Caco-2 (cell line): Measurements from ENCODE around the gene ZNF326. TPM values are rescaled to one million over a fixed set of nuclear protein-coding genes. Genes with fewer than 3 reads are reported as not detected.

ENCODE experiments used
- BruUV-seq: library from RNA; stranded (reverse); fragments of 400-500 nt; replicated peaks from 2 replicates; lab custom pipeline; 2021; lab: Mats Ljungman, UMichigan
- CTCF ChIA-PET: fragments of 300-600 bp; sonication (Branson Sonifier 250); formaldehyde crosslinking; loops from one replicate; lab custom pipeline; 2022; ENCODE audit warnings: antibody characterized with exemption; lab: Charles Lee
- POLR2A ChIA-PET: fragments of 300-600 bp; sonication (Branson Sonifier 250); formaldehyde crosslinking; loops from one replicate; lab custom pipeline; 2022; ENCODE audit warnings: antibody characterized with exemption; lab: Charles Lee
- DNase-seq, 2 experiments: peaks; one replicate each; pipeline versions ENCODE4 v3.0.0 to v3.0.0-alpha.2; 2020 to 2022
- H3K27me3 ChIP-seq: replicated peaks from 2 replicates; pipeline ENCODE4 v1.6.0; 2011; ENCODE audit warnings: low read length; ENCODE audit not compliant: control insufficient read depth, insufficient read depth
- H3K36me3 ChIP-seq: 2 replicates; pipeline ENCODE4 v1.5.1; 2011; ENCODE audit warnings: low read length; ENCODE audit not compliant: control insufficient read depth, insufficient read depth
- H3K4me1 ChIP-seq: fragments of 250-450 bp; sonication (Bioruptor Pico); 2 replicates; pipeline ENCODE4 v1.5.1; 2020; ENCODE audit warnings: mild to moderate bottlenecking
- H3K4me3 ChIP-seq: 2 replicates; pipeline ENCODE4 v1.5.1; 2011; ENCODE audit warnings: low read depth, mild to moderate bottlenecking, control low read depth, low read length
- H3K9me3 ChIP-seq: fragments of 250-450 bp; sonication (Bioruptor Pico); 2 replicates; pipeline ENCODE4 v1.5.1; 2020; ENCODE audit warnings: mild to moderate bottlenecking, moderate library complexity
- H3K27ac Mint-ChIP-seq: one replicate; pipeline ENCODE4 v1.8.0; 2022; ENCODE audit warnings: mixed read lengths; ENCODE audit not compliant: unreplicated experiment
- H3K27me3 Mint-ChIP-seq: one replicate; pipeline ENCODE4 v1.8.0; 2022; ENCODE audit warnings: mixed read lengths; ENCODE audit not compliant: insufficient read depth, unreplicated experiment
- H3K36me3 Mint-ChIP-seq: one replicate; pipeline ENCODE4 v1.8.0; 2022; ENCODE audit warnings: mild to moderate bottlenecking, mixed read lengths; ENCODE audit not compliant: insufficient read depth, unreplicated experiment
- H3K4me1 Mint-ChIP-seq: one replicate; pipeline ENCODE4 v1.8.0; 2022; ENCODE audit warnings: low read depth, mixed read lengths; ENCODE audit not compliant: unreplicated experiment
- H3K4me3 Mint-ChIP-seq: one replicate; pipeline ENCODE4 v1.8.0; 2022; ENCODE audit warnings: mild to moderate bottlenecking, moderate library complexity, mixed read lengths; ENCODE audit not compliant: unreplicated experiment
- H3K9me3 Mint-ChIP-seq: one replicate; pipeline ENCODE4 v1.8.0; 2022; ENCODE audit warnings: mixed read lengths; ENCODE audit not compliant: unreplicated experiment
- CTCF ChIP-seq, 2 experiments: fragments of 200-600 bp in 1 of 2; IDR thresholded peaks; 1 replicate in 1 of 2; 2 replicates in 1 of 2; pipeline versions ENCODE4 v1.5.1 to v1.8.0; 2011 to 2022; ENCODE audit warnings: antibody characterized with exemption in 1 of 2, control low read depth in 1 of 2, inconsistent platforms in 1 of 2, low read depth in 1 of 2, low read length in 1 of 2, mild to moderate bottlenecking in 1 of 2, moderate library complexity in 1 of 2; ENCODE audit not compliant: insufficient read depth in 1 of 2, severe bottlenecking in 1 of 2, unreplicated experiment in 1 of 2
- intact Hi-C: fragments of 100-400 bp; cut with micrococcal nuclease; formaldehyde crosslinking; loops from one replicate; pipeline ENCODE4 v1.10.0; 2022; ENCODE audit not compliant: unreplicated experiment
- total RNA-seq: library from RNA; stranded (reverse); gene quantifications from 2 replicates; pipeline ENCODE4 v1.2.3, GENCODE V29; 2022

The ZNF326 gene
- total RNA-seq, 1 experiment from 2014 or later: 31.7 TPM

- BruUV-seq: no TSS peak
- H3K4me3 Mint-ChIP-seq: no peak overlapping the region
- DNase-seq: no peak
- H3K36me3 ChIP-seq: no peaks in the 10 kb centered on the region
- H3K4me1 Mint-ChIP-seq: peaks cover 4% of the 10 kb centered on the region
- no peak overlapping the region for H3K4me3 ChIP-seq
- H3K27ac Mint-ChIP-seq: no peak overlapping the region
- intact Hi-C loops: no loop called here
- no peaks in the 10 kb centered on the region for H3K36me3 Mint-ChIP-seq
- no peaks in the 10 kb centered on the region for H3K4me1 ChIP-seq
- POLR2A ChIA-PET: no interaction called here
- no peaks in the 10 kb centered on the region for H3K9me3 Mint-ChIP-seq
- no peaks in the 10 kb centered on the region for H3K27me3 ChIP-seq
- H3K27me3 Mint-ChIP-seq: no peaks in the 10 kb centered on the region
- TF ChIP-seq CTCF (IDR thresholded peaks at IDR 0.05; ENCODE audit: insufficient read depth in 1 of 2, low read depth in 1 of 2, low read length in 1 of 2, severe bottlenecking in 1 of 2, unreplicated experiment in 1 of 2): no peak
- H3K9me3 ChIP-seq: no peaks in the 10 kb centered on the region
- CTCF ChIA-PET: no interaction called here
Observed at GRCh38 chr1:89962024-89962741, 32.7 kb upstream of the ZNF326 start.

DNA sequence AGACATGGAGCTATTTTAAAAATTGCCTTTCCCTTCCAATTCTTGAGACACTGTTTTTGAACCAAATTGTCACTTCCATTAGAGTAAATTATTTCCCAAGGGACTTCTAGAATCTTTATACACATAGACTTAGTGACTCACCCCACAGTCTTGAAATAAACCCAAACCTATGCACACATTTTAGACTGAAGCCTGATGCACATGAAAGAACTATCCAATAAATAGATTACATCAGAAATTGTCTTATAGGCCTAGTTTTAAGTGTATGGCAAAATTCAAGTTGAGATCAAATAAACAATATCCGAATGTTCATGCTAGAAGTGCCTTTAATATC lies 32.2 kb upstream of the ZNF326 start:
- DNase-seq: no peak
- H3K27me3 ChIP-seq: no peaks in the 10 kb centered on the region
- Mint-ChIP-seq H3K4me1 (no peaks in the 10 kb centered on the region), H3K27me3 (no peaks in the 10 kb centered on the region), H3K4me3 (no peak overlapping the region), H3K9me3 (no peaks in the 10 kb centered on the region), H3K27ac (no peak overlapping the region), H3K36me3 (no peaks in the 10 kb centered on the region)
- no peak overlapping the region for H3K4me3 ChIP-seq
- ChIA-PET POLR2A (no interaction called here), CTCF (no interaction called here)
- H3K4me1 ChIP-seq: no peaks in the 10 kb centered on the region
- H3K9me3 ChIP-seq: no peaks in the 10 kb centered on the region
- BruUV-seq: no TSS peak
- intact Hi-C loops: no loop called here
- no peaks in the 10 kb centered on the region for H3K36me3 ChIP-seq
- TF ChIP-seq CTCF (IDR thresholded peaks at IDR 0.05; ENCODE audit: insufficient read depth in 1 of 2, low read depth in 1 of 2, low read length in 1 of 2, severe bottlenecking in 1 of 2, unreplicated experiment in 1 of 2): no peak

DNA sequence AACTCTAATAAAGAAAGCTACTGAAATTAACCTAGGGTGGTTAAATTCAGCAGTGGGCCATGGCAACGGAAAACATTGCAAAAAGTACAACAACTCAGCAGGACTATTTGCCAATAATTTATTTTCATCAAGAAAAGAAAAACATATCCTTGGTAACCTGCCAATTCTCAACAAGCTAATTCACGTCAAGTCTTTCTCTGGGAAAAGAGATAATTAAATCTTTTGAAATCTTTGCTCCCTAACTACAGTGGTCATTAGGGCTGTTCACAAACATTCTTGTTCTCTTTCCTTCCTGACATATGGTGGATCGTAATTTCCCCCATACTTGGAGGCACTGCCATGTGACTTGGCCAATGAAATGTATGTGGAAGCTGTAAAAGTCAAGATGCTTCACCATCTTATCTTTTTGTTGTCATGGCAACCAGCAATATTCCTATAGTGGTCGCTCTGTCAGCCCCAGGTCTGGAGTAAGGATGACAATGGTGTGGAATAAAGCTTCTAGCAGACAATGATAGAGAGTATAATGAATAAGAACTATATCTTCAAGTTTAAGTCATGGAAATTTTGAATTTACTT lies 29.6 kb upstream of the ZNF326 start:
- Mint-ChIP-seq H3K9me3 (no peaks in the 10 kb centered on the region), H3K36me3 (no peaks in the 10 kb centered on the region), H3K4me3 (no peak overlapping the region), H3K27ac (no peak overlapping the region), H3K4me1 (no peaks in the 10 kb centered on the region), H3K27me3 (no peaks in the 10 kb centered on the region)
- no TSS peak for BruUV-seq
- ChIA-PET CTCF (no interaction called here), POLR2A (no interaction called here)
- no peaks in the 10 kb centered on the region for H3K36me3 ChIP-seq
- no peaks in the 10 kb centered on the region for H3K27me3 ChIP-seq
- no peak for TF ChIP-seq CTCF (IDR thresholded peaks at IDR 0.05; ENCODE audit: insufficient read depth in 1 of 2, low read depth in 1 of 2, low read length in 1 of 2, severe bottlenecking in 1 of 2, unreplicated experiment in 1 of 2)
- H3K4me1 ChIP-seq: no peaks in the 10 kb centered on the region
- H3K9me3 ChIP-seq: no peaks in the 10 kb centered on the region
- DNase-seq: no peak
- intact Hi-C loops: no loop called here
- no peak overlapping the region for H3K4me3 ChIP-seq
